Glomerular visceral epithelial cell (primary cell): ENCODE results near the gene GPR171.
"Not testable (repeated sequence)": the region's sequence is repeated elsewhere in the genome, so short reads cannot be mapped to it uniquely, and the experiment has no call there.

Experiments
- DNase-seq: peaks from one replicate; pipeline ENCODE4 v3.0.0-alpha.2; 2016; ENCODE audit errors: extremely low spot score

Gene GPR171, protein sequence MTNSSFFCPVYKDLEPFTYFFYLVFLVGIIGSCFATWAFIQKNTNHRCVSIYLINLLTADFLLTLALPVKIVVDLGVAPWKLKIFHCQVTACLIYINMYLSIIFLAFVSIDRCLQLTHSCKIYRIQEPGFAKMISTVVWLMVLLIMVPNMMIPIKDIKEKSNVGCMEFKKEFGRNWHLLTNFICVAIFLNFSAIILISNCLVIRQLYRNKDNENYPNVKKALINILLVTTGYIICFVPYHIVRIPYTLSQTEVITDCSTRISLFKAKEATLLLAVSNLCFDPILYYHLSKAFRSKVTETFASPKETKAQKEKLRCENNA

DNA sequence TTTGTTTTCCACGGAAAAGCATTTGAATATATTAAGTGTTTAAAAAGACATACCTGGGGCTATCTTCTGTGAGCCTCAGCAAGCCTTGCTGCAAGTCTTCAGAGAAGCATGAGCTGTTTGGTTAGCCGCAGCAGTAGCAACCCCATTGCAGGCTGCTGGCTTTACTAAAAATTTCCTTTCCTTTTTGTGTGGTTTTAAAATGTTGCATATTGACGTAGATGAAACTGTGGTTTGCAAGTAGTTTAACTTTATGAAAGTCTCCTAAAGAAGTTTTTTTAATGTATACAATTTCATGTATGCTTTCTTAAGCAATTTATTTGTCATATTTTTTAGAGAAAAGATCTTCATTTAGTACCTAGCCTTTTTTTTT is at the start of gene GPR171:
Gene GPR171 (minus strand): TSS at position 166 of the 370 bp plus-strand sequence. CDS start 3,830 bp downstream, outside the sequence.
- DNase-seq, result no peak

DNA sequence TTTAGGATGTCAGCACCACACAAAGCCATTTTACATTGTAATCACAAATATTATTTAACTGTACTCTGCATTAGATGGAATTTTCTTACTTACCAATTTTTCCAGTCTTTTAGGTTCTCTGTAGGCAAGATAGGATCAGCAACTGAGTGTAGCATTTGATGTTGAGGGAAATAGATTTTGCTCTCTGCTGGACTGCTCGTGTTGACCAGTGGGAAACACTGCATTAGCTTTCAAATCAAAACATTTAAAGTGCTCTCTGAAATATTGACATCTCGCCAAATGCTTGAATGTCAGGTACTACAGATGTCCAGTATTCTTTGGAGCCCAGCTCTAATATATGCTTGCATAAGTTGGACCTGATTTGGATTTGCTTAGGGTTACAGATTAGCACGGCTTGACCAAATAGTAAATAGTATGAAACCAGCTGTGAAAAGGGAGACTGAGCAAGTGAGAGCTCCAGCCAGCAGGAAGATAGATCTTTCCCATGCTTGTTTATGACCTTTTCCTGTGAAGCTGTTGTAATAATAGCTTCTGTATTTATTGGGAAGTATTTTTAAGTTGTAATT is 45.8 kb upstream of the GPR171 start:
- DNase-seq, result no peak

DNA sequence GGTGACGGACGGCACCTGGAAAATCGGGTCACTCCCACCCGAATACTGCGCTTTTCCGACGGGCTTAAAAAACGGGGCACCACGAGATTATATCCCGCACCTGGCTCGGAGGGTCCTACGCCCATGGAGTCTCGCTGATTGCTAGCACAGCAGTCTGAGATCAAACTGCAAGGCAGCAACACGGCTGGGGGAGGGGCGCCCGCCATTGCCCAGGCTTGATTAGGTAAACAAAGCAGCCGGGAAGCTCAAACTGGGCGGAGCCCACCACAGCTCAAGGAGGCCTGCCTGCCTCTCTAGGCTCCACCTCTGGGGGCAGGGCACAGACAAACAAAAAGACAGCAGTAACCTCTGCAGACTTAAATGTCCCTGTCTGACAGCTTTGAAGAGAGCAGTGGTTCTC is 39.0 kb upstream of the GPR171 start:
- DNase-seq, result not testable (repeated sequence)

DNA sequence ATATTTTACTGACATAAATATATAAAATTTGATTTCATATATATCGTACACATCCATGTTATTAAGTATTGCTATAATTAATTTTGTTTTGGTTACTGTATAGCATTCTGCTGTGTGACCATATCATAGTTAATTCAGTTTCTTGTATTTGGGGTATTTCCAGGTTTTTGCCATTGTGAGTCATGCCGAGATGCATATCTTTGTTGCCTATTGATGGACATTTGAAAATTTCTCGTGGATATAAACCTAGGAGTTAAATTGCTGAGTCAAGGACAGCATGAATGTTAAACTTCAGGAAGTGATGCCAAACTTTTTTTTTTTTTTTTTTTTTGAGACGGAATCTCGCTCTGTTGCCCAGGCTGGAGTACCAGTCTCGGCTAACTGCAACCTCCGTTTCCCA is 33.7 kb upstream of the GPR171 start:
- no peak for DNase-seq

DNA sequence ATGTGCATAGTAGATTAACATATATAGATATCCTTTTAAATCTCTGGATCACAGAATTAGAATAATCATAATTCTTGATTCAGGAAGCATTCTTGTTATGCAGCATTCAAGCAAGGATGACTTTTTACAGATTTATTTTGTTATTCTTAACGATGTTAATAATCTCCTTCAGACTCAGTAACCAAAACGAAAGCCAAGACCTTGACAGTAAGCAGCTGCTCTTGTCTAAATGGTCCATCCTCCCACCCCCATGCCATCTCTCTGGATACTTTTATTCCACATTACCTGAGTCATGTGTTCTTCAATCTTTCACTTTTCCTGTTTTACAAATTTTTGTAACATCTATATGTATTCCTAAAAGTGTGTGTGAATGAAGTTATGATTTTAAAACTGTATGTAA is 33.3 kb upstream of the GPR171 start:
- DNase-seq, result no peak

DNA sequence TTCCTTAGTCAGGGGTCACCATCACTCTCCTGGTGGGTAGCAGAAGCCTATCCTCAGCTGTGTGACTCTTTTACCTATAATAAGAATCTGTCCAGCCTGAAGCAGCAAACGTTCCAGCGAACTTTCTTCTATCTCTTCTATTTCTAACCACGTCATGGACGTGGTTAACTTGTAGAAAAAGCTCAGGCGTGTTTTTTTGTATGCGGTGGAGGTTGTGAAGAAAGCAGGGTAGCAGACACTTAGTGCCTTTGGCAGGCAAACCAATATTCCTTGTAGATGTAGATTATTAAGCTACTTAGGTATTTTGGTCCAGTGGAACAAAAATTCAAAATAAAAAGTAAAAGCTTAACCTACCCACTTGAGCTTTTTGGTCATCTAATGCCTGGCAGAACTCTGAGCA is 31.8 kb upstream of the GPR171 start:
- no peak for DNase-seq

DNA sequence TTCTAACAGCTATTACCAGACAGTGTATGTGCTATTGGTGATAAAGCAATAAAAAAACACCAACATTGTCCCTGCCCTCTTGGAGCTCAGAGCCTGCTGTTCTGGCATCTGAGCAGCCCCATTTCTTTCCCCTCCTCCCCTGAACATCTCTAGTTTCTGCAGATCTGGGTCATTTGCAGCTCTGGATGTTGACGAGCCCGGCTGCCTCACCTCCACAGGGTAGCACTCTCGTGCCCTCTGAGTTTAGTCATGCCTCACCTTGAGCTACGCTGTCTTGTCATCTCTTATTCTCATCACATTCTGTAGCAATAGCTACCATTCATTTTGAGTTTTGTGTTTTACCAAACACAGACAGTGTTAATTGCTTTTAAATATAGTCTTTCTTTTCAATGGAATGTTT is 30.0 kb upstream of the GPR171 start:
- no peak for DNase-seq

DNA sequence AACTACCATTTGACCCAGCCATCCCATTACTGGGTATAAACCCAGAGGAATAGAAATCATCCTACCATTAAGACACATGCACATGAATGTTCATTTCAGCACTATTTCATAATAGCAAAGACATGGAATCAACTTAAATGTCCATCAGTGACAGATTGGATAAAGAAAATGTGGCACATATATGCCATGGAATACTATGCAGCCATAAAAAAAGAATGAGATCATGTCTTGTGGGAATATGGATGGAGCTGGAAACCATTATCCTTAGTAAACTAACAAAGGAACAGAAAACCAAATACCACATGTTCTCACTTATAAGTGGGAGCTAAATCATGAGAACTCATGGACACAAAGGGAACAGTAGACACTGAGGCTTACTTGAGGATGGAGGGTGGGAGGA is 29.4 kb upstream of the GPR171 start:
- not testable (repeated sequence) for DNase-seq

DNA sequence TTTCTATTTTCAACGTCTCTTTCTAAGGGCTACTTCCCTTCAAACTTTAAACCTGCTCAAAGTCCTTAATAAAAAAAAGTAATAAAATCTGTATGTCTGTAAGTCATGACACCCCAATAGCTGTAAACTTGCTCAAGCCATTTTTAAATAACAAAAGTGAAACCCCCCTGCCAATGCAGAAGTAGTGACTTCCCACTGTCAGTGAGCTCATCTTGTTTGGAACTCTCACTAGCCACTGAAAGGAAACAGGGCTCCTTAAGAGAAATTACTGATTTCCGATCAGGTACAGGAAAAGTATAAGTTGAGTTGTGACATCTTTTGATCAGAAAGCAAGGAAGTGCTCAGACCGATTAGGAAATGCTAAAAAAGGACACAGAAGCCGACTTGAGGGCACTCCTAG is 27.6 kb upstream of the GPR171 start:
- no peak for DNase-seq

DNA sequence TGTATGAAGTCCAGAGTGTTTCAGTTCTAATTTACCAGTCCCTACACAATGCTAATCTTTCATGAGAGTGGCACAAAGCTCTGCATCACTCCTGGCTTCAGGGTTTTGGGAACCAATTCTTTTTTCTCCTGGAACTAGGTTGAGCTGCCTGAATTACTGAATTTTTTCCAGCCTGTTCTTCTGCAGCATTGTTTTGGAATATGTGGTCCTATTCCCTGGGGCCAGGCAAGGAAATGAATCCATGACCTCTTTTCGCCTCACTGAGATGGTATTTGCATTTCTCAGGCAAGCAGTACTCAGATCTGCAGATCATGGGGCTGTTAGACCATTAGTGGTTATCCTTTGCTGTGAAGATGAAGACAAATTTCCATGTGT is 25.6 kb upstream of the GPR171 start:
- DNase-seq, result no peak

DNA sequence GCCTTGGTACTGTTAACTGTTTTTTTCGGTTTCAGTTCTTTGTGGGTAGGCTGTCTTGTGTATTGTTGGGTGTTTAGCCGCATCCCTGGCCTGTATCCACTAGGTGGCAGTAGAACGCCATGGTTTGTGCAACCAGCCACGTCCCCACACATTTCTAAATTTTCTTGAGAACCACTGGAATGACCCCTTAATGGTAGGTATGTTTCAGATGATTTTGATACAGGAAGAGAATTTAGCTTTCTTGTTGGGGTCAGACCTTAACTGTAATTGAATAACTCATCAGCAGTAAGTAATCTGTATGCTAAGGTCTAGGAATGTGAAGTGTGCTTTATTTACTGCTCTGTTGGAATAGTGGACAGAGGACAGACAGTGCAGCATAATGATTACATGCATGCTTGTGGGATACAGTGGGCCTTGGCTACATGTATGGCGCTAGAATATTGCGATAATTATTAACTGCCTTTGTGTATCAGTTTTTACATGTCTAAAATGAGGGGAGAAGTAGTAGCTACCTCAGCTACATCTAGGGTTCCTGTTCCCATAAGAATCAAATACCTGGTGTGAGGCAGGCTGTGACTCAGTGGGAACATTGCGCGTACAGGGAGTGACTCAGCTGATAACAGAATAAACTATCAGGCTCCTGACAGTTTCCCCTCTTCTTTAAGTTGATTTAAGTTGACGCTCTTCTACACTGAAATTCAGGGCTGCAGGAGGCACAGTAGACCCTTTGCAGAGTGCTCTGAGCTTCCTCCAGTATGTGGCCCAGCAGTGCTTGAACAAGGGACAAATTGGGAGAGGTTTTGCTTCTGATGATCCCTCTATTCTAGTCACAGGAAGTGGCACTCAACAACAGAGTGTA is 25.0 kb upstream of the GPR171 start:
- DNase-seq, result peak; percentile 75

DNA sequence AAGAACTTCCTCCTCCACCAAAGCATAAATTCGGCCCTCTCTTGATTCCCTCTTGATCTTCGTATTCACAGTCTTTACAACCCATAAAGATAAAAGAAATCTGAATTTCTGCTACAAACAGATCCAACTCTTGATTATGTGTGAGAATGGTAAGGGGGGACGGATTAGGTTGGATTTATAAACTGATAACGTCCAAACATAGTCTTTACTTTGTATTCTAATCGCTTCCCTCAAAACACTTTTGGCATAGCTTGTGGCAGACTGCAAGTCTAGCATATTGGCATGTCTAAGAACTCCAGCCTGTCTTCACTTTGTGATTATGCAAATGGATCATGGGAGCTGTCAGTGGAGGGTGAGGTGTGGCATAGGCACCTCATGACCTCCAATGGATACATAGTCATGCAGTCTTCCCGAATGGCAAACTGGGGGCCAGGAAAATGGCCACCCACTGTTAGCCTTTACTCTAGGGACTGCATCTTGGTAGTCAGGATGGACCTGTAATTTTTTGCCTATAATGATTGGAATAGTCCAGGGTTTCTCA is 24.3 kb upstream of the GPR171 start:
- no peak for DNase-seq

DNA sequence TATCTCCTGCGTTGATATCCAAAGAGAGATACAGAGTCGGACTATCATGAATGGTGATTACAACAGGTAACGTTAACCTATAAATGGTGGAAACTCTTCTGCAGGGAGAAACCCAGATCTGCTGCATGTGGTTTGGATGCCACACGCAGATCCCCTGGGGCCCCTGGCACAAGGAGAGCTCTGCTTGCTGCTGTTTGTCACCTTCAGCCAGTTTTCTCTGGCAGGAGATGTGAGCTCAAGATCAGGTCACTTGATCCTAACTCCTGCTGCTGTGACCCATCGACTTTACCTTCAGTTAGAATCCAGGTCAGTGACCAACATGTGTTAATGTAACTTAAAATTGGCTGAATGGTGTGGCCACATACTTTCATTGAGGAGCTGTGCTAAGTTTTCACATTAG is 23.8 kb upstream of the GPR171 start:
- no peak for DNase-seq

DNA sequence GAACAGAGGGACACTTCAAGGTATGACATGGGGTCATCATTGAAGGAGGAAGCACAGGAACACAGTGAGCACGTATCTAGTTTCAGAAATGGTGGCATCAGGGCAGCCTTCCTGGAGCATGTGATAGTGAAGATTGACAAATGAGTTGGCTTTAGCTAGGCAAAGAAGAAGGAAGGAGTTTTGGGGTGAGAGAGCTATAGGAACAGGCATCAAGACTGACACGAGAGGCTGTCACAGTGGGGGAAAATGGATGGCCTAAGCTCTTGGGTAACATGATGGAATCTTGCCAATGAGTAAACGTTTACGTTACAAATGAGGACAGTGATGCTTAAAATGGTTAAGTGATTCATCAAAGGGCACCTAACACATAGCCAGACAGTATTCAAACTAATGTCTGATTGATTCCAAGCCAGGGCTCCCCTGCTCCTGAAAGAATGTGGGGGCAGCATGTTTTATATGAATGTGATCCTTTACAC is 23.1 kb upstream of the GPR171 start:
- peak; percentile 69 for DNase-seq

DNA sequence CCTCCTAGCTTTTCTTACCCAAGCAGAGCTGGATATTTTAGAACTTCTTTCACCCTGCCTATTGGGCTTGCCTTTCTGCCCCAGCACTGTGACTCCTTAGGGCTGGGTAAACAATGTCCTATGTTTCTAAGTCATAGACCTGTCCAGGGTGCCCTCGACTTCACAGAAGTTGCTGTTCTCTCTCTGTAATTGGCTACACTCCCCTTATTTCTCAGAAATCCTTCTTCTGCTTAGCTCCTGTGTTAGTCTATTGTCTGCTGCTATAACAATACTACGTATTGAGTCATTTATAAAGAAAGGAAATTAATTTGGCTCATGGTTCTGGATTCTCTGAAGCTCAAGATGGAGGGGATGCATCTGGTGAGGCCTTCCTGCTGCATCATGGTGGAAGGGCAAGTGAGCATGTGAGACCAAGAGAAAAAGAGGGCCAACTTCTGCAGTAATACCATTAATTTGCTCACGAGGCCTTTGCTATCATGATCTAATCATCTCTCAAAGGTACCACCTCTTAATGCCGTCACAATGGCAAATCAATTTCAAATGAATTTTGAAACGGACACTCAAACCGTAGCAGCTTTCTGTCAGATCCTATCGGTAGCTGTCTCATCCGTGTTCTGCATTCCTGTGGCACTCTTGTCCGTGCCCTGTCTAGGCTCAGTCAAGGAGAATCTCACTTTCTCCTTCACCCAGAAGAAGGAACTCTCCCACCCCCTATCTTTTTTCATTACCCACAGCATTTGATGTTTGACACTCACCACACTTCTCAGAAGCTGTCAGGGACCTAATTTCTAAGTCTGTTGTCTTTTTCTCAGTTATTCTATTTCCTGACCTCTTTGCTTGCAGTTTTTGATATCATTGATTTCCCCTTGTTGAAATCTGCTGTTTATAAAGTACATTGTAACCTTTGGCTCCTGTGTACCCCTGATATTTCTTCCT is 22.3 kb upstream of the GPR171 start:
- no peak for DNase-seq

DNA sequence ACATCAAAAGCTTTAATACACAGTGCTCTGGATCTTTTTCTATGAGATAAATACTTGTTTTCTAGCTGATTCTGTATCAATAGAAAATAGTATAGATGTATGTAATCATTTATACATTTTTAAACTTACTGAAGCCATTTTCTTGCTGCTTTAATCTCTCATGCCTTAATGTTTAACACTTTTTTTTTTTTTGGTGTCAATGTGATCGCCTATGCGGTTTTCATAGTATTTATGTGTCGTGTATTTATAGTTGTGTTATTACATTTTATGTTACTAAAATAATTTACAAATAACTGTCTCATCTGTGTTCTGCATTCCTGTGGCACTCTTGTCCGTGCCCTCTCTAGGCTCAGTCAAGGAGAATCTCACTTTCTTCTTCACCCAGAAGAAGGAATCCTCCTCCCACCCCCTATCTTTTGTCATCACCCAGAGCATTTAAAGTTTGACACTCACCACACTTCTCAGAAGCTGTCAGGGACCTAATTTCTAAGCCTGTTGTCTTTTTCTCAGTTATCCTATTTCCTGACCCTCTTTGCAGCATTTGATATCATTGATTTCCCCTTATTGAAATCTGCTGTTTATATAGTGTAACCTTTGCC is 21.4 kb upstream of the GPR171 start:
- no peak for DNase-seq

DNA sequence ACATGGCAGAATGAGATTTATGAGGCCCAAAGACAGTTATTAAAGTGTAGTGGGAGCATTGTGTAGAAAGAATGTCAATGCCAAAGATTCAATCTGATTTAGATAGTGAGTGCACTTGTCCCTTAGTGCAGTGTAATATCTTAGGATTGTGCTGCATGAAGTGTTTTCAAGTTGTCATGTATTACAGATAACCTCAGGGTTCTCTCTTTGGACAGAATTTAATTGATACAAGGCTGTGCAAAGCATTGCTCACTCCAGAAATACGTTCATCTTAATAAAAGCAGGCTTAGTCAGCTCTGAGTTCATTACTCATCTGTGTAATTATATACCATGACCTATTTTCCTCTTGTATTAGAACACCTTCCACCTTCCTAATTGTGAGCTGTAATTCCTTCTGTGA is 16.0 kb upstream of the GPR171 start:
- peak; percentile 38 for DNase-seq

DNA sequence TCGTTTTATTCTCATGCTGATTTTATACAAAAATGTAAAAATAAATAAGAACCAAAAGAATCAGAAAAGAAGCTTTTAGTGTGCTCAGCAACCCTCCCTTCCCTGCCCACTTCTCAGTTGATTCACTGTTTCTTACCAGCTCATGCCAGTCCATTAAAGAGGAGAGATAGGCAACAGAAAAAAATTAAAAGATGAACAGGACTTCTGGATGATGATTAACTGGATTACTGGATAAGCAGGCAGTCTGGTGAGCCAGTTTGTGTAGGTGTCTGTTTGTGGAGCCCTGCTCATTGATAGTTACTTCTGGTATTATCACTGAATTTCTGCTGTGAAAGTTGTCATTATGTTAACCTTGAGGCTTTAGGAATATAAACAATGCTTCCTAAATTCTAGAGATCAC is 15.1 kb upstream of the GPR171 start:
- DNase-seq, result peak; percentile 27

DNA sequence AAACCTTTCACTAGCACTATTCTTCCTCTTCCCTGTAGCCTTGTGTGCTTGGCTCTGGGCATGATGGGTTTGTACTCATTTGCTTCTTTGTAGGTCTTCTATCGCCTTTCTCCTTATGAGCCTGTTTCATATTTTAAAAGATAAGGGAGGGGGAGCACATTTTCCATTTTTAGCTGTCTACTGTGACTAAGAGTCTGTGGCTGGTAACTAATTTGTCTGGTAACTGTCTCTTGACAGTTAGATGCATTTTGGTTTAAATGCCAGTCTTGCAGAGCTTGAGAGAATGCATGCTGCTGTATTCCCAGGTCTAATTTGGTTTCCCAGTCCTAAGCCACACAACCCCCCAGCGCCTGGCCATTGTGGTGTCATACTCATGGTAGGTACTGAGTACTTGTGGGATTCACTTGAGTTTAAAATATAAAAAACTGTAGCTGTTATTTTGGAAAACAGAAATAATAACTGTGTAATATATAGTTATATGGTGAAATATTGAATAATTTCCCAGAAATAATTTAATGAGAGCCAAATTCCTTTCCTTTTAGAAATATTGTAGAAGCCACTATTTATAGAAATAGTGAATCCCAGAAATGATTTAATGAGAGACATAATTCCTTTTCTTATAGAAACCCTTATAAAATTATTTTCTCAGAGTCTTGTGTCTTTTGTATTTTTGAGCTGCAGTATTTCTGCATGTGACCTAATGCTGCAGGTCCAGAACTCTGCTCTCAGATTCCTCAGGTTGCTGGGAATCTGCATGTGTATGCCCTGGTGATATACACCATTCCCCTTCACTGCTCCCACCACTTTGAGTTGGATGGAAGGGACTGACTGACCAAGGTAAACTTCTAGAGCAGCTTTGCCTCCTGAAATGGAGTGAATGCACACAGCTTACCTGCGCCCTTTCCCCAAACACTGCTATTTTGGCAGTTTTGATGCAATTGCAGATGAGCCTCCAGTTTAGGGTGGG is 13.9 kb upstream of the GPR171 start:
- DNase-seq, result no peak

DNA sequence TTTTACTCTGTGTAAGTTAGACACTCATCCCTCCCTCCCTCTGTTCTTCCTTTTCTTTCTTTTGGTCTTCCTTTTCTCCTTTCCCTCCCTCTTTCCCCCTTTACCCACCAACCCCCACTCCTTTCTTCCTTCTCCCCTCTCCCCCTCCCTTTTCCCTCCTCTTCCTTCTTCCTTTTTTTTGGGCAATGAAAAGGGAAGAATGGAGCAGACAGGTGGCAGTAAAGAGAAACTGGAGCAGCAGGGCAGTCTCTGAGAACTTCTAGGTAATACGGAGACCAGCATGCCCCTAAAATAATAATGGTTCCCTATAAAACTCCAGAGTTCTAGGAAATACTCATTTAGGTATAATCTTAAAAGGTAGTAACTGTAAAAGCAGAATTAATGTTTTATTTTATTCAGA is 11.4 kb upstream of the GPR171 start:
- no peak for DNase-seq
